NCI-H146 (cell line): ENCODE data around the gene SHISA7.
A peak's percentile ranks its signal among the peaks of the same experiment; 100 is the strongest.

Experiments
- DNase-seq: peaks from one replicate; lab custom pipeline; 2025; lab: John Stamatoyannopoulos, UW

Gene SHISA7

GRCh38 chr19:55482156-55482961 lies 39.3 kb upstream of the SHISA7 start:
- DNase-seq, result no peak

DNA sequence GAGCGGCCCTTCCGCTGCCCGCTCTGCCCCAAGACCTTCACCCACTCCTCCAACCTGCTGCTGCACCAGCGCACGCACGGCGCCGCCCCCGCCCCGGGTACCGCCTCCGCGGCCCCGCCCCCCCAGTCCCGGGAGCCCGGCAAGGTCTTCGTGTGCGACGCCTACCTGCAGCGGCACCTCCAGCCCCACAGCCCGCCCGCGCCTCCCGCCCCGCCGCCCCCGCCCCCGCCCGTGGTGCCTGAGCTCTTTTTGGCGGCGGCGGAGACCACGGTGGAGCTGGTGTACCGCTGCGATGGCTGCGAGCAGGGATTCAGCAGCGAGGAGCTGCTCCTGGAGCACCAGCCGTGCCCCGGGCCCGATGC lies 38.7 kb upstream of the SHISA7 start:
- DNase-seq, result no peak

- DNase-seq, result no peak
Measured at GRCh38 chr19:55481148-55481793, 38.2 kb upstream of the SHISA7 start.

- DNase-seq, result no peak
Measured at GRCh38 chr19:55479451-55480230, 36.5 kb upstream of the SHISA7 start.

DNA sequence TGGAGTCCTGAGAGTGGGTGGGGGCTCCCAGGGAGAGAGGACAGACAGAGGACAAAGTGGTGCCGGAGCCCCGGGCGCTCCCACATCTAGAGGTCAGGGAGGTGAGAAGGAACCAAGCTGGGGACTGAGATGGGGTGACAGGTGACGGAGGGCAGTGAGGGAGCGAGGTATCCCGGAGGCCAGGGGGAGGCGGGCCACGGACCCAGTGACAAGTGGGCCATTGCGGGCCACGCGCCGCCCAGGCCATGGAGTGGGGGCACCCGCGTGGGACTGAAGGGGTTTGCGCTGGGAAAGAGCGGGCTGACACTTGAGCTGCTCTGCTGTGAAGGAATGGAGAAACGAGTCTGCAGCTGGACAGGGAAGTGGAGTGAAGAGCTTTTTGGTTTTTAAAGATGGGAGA lies 35.9 kb upstream of the SHISA7 start:
- no peak for DNase-seq

GRCh38 chr19:55478364-55478763 lies 35.3 kb upstream of the SHISA7 start:
- DNase-seq, result no peak

- DNase-seq, result no peak
Measured at GRCh38 chr19:55477905-55478304, 34.8 kb upstream of the SHISA7 start.

GRCh38 chr19:55476100-55476775 lies 33.1 kb upstream of the SHISA7 start, which contains the start of gene ZNF628:
TSS of gene ZNF628 (plus strand) at chr19:55476617. CDS start at chr19:55479911, 3,294 bp downstream.
- DNase-seq, result peak; percentile 100

DNA sequence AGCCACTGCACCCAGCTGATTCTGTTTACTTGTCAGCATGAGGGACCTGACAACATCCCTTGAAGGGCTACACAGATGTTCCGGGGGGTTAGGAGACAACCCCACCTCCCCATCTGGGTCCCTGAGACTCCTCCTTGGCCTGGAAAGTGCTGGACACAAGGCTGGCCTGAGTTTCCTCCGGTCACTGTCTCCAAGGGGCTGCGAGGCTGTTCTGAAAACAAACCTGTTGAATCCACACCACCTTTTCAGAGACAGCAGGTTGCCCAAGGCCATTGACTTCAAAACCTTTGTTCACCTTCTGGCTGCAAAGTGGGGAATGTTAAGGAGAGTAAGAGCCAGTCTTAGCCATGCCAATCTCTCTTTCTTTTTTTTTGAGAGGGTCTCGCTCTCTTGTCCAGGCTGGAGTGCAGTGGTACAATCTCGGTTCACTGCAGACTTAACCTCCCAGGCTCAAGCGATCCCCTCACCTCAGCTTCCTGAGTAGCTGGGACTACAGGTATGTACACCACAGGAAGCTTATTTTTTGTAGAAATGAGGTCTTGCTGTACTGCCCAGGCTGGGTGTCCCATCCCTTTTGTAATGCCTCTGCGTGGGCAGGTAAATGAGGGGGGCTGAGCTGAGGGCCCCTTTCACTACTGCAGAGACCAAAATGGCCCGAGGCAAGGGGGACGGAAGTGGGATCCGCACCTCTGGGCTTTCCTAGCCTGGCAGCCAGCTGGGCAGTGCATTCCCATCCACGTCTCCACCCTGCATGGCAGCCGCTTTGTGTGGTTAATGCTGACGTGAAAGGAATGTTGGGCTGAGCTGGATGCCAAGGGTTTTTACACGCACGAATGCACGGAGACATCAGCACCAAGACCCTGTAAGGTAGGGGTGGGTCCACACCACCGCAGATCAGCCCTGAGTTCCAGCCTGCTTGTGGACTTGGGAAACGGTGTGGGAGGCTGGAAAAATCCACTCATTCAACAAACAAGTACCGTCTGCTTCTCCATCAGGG lies 31.5 kb upstream of the SHISA7 start:
- DNase-seq, result no peak

GRCh38 chr19:55473225-55474012 lies 30.3 kb upstream of the SHISA7 start:
- peak; percentile 94 for DNase-seq

GRCh38 chr19:55472463-55472862 lies 29.4 kb upstream of the SHISA7 start:
- DNase-seq, result no peak

- DNase-seq, result peak; percentile 85
Measured at GRCh38 chr19:55471266-55471665, 28.2 kb upstream of the SHISA7 start.

DNA sequence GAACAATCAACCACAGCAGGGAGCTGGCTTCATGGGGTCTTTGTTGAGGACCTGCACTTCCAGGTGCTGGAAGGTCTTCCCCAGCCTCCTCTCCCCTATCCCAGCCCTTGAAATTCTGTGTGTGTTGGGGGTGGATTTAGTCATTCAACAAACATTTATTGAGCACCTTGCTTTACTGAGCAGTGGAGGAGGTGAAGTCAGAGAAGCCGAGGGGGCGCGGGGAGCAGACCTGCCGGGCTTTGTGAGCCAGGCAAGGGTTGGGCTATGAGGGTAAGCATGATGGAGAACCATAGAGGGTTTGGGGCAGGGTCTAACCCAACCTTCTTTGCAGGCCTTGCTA lies 24.9 kb upstream of the SHISA7 start:
- DNase-seq, result no peak

GRCh38 chr19:55467236-55468053 lies 24.3 kb upstream of the SHISA7 start:
- no peak for DNase-seq

DNA sequence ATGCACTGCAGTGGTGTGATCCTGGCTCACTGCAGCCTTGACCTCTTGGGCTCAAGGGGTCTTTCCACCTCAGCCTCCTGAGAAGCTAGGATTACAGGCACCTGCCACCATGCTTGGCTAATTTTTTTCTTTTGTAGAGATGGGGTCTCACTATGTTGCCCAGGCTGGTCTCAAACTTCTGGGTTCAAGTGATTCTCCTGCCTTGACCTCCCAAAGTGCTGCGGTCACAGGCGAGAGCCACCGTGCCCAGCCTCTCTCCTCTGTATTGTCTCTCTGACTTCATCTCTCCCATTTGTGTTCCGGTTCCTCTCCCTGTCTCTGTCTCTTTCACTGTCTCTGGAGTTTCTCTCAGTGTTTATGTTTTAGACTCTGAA lies 23.1 kb upstream of the SHISA7 start:
- no peak for DNase-seq

DNA sequence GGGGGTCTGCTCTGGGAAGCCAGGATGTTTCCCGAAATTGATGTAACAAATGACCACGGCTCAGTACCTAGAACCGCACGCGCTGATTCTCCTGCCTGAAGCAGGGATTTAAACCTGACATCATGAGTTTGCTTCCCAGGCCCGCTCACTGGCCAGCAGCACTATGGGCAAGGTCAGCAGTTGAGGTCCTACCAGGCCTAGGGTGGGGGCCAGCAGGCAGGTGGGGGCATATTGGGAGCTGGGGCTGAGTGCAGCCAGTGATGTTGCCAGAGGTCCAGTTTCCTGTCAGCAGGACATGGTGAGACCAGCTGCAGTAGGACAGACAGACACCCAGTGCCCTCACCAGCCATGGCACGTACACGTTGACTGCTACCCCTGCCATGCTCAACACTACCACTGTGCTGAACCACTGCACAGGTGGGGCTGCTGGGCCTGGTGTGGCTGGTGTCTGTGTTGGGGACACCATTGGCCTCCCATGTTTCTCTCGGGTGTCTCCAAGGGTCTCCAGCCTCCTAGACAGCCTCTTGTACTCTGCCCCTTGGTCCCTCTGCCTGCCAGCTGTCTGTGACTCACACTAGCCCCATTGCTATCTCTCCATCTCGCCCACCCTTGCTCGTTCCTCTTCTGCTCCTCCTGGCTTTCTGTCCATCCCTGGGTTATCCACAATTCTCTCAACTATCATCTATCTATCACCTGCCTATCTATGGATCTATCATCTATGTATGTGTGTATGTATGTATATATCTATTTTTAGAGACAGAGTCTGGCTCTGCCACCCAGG lies 22.6 kb upstream of the SHISA7 start:
- DNase-seq, result no peak

- peak; percentile 76 for DNase-seq
Measured at GRCh38 chr19:55464662-55465054, 21.6 kb upstream of the SHISA7 start, which contains the start of gene C19orf85. TSS of gene C19orf85 (minus strand) at chr19:55464751. CDS start at chr19:55464554, 197 bp downstream.

DNA sequence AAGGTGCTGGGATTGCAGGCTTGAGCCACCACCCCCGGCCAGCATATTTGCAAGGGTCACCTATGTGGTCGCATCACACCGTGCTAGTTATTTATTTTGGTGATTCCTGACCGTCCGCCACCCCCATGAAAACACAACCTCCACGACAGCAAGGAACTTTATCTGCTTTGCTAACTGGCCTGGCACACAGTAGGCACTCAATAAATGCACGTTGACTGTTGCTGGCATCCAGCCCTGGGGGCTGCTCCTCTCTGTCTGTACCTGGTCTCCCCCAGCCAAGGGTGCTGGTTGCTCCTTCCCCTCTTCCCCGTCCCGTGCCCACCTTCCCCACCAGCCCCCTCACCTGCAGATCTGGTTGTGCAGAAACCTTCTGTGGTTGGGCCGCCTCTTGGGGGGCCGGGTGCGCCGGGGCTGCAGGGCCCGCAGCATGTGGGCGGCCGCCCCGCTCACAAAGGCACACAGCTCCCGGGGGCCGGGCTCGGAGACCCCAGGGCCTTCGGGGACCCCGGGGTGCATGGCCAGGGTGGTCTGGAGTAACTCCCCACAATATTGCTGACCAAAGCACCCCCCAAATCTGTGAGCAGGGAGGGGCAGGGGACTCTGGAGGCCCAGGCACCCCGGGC lies 21.1 kb upstream of the SHISA7 start:
- DNase-seq, result no peak
